ENCODE measurements around the gene CLIP1.
A peak's percentile ranks its signal among the peaks of the same experiment; 100 is the strongest.

CLIP1 gene

DNA sequence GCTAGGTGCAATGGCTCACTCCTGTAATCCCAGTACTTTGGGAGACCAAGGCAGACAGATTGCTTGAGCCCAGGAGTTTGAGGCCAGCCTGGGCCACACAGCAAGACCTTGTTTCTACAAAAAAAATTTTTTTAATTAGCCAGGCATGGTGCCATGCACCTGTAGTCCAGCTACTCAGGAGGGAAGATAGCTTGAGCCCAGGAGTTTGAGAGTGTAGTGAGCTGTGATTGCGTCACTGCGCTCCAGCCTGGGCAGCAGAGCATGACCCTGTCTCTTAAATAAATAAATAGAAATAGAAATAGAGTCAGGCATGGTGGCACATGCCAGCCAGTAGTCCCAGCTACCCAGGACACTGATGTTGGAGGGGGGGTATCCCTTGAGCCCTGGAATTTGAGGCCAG, 36.7 kb upstream of the CLIP1 start:
- H3K4me3 ChIP-seq (ENCODE audit: low read depth, low read length): no peak overlapping the region
- TF ChIP-seq, protein P1, sequence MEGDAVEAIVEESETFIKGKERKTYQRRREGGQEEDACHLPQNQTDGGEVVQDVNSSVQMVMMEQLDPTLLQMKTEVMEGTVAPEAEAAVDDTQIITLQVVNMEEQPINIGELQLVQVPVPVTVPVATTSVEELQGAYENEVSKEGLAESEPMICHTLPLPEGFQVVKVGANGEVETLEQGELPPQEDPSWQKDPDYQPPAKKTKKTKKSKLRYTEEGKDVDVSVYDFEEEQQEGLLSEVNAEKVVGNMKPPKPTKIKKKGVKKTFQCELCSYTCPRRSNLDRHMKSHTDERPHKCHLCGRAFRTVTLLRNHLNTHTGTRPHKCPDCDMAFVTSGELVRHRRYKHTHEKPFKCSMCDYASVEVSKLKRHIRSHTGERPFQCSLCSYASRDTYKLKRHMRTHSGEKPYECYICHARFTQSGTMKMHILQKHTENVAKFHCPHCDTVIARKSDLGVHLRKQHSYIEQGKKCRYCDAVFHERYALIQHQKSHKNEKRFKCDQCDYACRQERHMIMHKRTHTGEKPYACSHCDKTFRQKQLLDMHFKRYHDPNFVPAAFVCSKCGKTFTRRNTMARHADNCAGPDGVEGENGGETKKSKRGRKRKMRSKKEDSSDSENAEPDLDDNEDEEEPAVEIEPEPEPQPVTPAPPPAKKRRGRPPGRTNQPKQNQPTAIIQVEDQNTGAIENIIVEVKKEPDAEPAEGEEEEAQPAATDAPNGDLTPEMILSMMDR (IDR thresholded peaks at IDR 0.05; ENCODE audit: insufficient read depth, low read depth, low read length, missing control alignments): no peak
- no peak for DNase-seq (ENCODE audit: low read depth)

DNA sequence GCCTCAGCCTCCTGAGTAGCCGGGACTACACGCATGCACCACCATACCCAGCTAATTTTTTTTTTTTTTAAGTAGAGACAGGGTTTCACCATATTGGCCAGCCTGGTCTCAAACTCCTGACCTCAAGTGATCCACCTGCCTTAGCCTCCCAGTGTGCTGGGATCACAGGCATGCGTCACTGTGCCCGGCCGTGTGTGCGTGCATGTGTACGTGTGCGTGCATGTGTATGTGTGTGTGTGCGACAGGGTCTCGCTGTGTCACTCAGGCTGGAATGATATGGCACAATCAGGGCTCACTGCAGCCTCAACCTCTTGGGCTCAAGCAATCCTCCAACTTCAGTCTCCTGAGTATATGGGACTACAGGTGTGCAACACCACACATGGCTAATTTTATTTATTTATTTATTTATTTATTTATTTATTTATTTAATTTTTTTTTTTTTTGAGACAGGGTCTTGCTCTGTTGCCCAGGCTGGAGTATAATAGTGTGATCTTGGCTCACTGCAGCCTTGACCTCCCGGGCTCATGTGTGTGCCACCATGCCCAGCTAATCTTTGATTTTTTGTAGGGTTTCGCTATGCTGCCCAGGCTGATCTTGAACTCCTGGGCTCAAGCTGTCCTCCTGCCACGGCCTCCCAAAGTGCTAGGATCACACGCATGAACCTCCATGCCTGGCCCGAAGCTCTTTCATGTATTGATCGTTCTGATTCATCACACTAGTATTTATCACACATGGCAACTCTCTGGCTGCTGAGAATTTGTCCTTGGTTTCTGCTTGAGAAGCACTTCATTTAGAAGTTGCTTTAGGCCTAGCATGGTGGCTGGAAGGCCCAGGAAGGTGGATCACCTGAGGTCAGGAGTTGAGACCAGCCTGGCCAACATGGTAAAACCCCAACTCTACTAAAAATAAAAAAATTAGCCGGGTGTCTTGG, 35.9 kb upstream of the CLIP1 start:
- TF ChIP-seq, protein P1 (IDR thresholded peaks at IDR 0.05; ENCODE audit: insufficient read depth, low read depth, low read length, missing control alignments): no peak
- no peak overlapping the region for H3K4me3 ChIP-seq (ENCODE audit: low read depth, low read length)
- DNase-seq (ENCODE audit: low read depth): no peak

DNA sequence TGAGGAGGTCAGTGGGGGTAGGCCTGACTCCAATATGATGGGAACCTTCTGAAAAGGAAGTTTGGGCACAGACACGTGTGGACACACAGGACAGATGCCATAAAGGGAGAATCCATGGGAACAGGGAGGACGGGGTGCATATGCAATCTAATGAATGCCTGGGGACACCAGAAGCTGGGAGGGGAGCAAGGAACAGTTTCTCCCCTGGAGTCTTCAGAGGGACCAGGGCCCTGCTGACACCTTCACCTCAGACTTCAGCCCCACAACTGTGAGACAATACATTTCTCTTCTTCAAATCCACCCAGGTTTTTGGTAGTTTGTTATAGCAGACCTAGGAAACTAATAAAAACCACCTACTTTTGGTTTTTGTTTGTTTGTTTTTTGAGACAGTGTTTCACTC, 35.2 kb upstream of the CLIP1 start:
- DNase-seq (ENCODE audit: low read depth): peak; percentile 31
- H3K4me3 ChIP-seq (ENCODE audit: low read depth, low read length): no peak overlapping the region
- TF ChIP-seq, protein P1 (IDR thresholded peaks at IDR 0.05; ENCODE audit: insufficient read depth, low read depth, low read length, missing control alignments): no peak

DNA sequence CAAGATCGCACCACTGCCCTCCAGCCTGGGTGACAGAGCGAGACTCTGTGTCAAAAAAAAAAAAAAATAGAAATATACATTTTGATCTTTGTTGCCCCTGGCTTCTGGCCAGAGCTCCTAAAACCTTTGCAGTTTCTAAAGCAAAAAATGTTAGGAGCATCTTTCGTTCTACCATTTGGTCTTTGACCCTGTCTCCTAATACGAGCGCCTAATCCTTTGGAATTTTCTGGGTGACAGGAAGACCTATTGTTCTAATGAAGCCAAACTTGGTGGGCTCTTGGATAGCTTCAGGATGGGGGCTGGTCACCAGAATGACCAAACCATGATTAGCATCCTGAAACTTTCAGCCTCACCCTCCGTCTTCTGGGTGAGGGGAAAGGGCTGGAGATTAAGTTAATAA, 32.3 kb upstream of the CLIP1 start:
- H3K4me3 ChIP-seq (ENCODE audit: low read depth, low read length): no peak overlapping the region
- TF ChIP-seq, protein P1 (IDR thresholded peaks at IDR 0.05; ENCODE audit: insufficient read depth, low read depth, low read length, missing control alignments): no peak
- no peak for DNase-seq (ENCODE audit: low read depth)

DNA sequence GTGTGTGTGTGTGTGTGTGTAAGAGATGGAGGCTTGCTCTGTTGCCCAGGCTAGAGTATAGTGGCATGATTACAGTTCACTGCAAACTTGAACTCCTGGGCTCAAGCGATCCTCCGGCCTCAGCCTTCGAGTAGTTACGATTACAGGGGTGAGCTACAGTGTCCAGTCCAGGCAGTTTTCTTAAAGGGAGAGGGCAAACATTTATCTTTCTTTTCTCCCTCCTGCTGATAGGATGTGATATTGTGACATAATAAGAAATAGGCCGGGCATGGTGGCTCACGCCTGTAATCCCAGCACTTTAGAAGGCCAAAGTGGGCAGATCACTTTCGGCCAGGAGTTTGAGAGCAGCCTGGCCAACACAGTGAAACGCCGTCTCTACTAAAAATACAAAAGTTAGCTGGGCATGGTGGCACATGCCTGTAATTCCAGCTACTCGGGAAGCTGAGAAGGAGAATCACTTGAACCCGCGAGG, 31.8 kb upstream of the CLIP1 start:
- no peak overlapping the region for H3K4me3 ChIP-seq (ENCODE audit: low read depth, low read length)
- TF ChIP-seq, protein P1 (IDR thresholded peaks at IDR 0.05; ENCODE audit: insufficient read depth, low read depth, low read length, missing control alignments): no peak
- DNase-seq (ENCODE audit: low read depth): no peak

DNA sequence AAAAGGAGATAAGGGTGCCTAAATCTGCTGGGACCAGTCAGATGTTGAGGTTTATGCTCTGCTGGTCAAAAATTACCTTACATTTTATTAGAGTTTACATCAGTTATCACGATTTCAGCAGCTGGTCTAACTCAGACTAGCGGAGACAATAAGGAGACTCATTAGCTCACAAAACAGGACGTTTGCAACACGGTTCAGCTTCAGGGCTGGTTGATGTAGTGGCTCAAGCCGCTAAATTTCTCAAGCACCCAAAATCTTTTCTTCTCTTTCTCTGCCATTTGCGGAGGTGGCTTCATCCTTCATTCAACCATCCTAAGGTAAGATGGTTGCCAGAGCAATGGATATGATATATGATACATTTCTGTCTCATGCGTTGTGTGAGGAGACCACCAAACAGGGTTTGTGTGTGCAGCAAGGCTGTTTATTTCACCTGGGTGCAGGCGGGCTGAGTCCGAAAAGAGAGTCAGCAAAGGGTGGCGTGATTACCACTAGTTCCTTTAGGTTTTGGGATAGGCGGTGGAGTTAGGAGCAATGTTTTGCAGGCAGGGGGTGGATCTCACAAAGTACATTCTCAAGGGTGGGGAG, 30.3 kb upstream of the CLIP1 start:
- H3K4me3 ChIP-seq (ENCODE audit: low read depth, low read length): no peak overlapping the region
- DNase-seq (ENCODE audit: low read depth): peak; percentile 18
- TF ChIP-seq, protein P1 (IDR thresholded peaks at IDR 0.05; ENCODE audit: insufficient read depth, low read depth, low read length, missing control alignments): no peak
